Measurements from ENCODE around the gene TSPAN9. TPM values are rescaled to one million over a fixed set of nuclear protein-coding genes. Genes with fewer than 3 reads are reported as not detected.

The TSPAN9 gene
- total and polyA plus RNA-seq, 9 of the 15 experiments (the other 6 are each of a cell fraction or from before 2014, with no cell fraction given) = 0.23 to 2.1 (median 0.60) TPM; not detected in 2

DNA sequence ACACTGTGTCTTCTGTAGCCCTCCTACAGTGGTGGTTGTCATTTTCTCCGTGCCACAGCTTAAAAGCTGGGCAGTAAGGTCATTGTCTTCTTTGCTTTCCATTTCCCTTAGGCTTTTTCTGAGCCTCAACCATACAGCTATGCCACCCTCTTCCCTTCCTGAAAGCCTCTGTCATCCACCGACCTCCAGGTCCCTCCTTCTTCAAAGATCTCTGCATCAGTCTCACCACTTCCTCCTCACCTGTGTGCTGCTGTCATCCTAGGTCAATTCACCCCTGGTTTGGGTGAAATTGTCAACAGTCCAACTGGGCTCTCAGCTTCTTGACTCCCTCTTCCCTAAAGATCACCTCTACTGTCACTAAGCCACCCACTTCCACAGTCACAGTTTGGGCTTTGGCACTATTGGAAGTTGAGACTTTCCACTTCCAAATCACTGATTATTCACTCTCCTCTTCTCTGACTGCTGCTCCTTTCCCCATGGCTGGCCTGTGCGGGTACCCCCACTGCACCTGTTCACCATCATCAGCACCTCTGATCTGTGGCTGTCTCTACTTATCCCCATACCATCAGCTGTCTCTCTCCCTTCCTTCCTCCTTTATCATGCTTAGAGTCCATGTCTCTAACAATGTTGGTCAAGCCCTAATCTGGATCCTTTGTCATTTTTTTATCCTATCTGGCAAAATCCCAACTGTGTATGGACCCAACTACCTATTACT lies 15.5 kb upstream of the TSPAN9 start:
- H3K9me1 ChIP-seq (ENCODE audit: control insufficient read depth, insufficient read depth, low read length) = peaks cover 2% of the 10 kb centered on the region
- BruUV-seq (replicated peaks) = no TSS peak
- 0% methylated on average over 2 of the region's 3 CpGs for WGBS (ENCODE audit: insufficient coverage, low coverage, missing lambda C conversion rate)
- H3K9ac ChIP-seq (ENCODE audit: insufficient read depth in 1 of 2, low read depth in 2 of 2, low read length in 2 of 2) = no peak overlapping the region
- H3K27me3 ChIP-seq (ENCODE audit: control insufficient read depth in 2 of 2, insufficient read depth in 2 of 2, low read length in 2 of 2) = peaks cover 5 to 26% of the 10 kb centered on the region in 2 experiments; a peak in 3 of 5 replicates
- H3K4me3 ChIP-seq = no peak overlapping the region
- no peaks in the 10 kb centered on the region for H3K79me2 ChIP-seq (ENCODE audit: control insufficient read depth, insufficient read depth, low read length)
- H3K9me3 ChIP-seq (replicated peaks; ENCODE audit: control insufficient read depth, insufficient read depth, low read depth, low read length) = no peaks in the 10 kb centered on the region
- H2AFZ ChIP-seq (ENCODE audit: low read depth, low read length) = no peak overlapping the region
- no peak for ATAC-seq
- in situ Hi-C loops (cut with MboI) = no loop called here
- intact Hi-C loops (cut with micrococcal nuclease) = no loop called here
- CTCF ChIA-PET (ENCODE audit: low intra/inter-chr PET ratio) = no interaction called here
- H3K4me1 ChIP-seq (replicated peaks in 1 of 2; ENCODE audit: control insufficient read depth in 2 of 2, insufficient read depth in 2 of 2, low read length in 2 of 2) = no peaks in the 10 kb centered on the region
- H3K36me3 ChIP-seq (ENCODE audit: control insufficient read depth, insufficient read depth, low read length) = no peaks in the 10 kb centered on the region
- no peaks in the 10 kb centered on the region for H4K20me1 ChIP-seq (replicated peaks; ENCODE audit: control insufficient read depth, insufficient read depth, low read length)
- POLR2A ChIA-PET = interaction anchor here (1.0 kb wide), 1 partner anchor 34 kb away, joined by 3 read pairs; no protein-coding TSS in a partner anchor
- no peak overlapping the region for H3K27ac ChIP-seq (ENCODE audit: extremely low read depth, low read depth, low read length)
- FAIRE-seq = no peak
- DNase-seq (ENCODE audit: extremely low read depth in 1 of 4, low spot score in 3 of 4) = no peak
- H3K4me2 ChIP-seq (ENCODE audit: insufficient read depth, low read length) = no peak overlapping the region
- no peak for TF ChIP-seq BRD9 (IDR thresholded peaks at IDR 0.05; ENCODE audit: low read depth, partially characterized antibody)
- TF ChIP-seq NR3C1 (CRISPR knock-in tag; IDR thresholded peaks at IDR 0.05) = no peak
- TF ChIP-seq RBM39 (optimal IDR thresholded peaks at IDR 0.05; ENCODE audit: low read depth, low read length) = no peak
- TF ChIP-seq ELK3 (CRISPR knock-in tag; IDR thresholded peaks at IDR 0.05) = no peak
- TF ChIP-seq ZNF197 (CRISPR knock-in tag; IDR thresholded peaks at IDR 0.05; ENCODE audit: low read depth) = no peak
- TF ChIP-seq, protein P1, sequence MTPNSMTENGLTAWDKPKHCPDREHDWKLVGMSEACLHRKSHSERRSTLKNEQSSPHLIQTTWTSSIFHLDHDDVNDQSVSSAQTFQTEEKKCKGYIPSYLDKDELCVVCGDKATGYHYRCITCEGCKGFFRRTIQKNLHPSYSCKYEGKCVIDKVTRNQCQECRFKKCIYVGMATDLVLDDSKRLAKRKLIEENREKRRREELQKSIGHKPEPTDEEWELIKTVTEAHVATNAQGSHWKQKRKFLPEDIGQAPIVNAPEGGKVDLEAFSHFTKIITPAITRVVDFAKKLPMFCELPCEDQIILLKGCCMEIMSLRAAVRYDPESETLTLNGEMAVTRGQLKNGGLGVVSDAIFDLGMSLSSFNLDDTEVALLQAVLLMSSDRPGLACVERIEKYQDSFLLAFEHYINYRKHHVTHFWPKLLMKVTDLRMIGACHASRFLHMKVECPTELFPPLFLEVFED (CRISPR knock-in tag; conservative IDR thresholded peaks at IDR 0.05) = no peak
- no peak for TF ChIP-seq NR2C1 (IDR thresholded peaks at IDR 0.05)
- TF ChIP-seq NR2C1 (tag; IDR thresholded peaks at IDR 0.05) = no peak
- no peak for TF ChIP-seq JUN (IDR thresholded peaks at IDR 0.05; ENCODE audit: borderline replicate concordance, low read depth, low read length)
- no peak for TF ChIP-seq JUN (CRISPR knock-in tag; IDR thresholded peaks at IDR 0.05; ENCODE audit: borderline replicate concordance)
- no peak for TF ChIP-seq ZNF408 (CRISPR knock-in tag; IDR thresholded peaks at IDR 0.05; ENCODE audit: low read depth)
- no peak for TF ChIP-seq ZNF274 (IDR thresholded peaks at IDR 0.05; ENCODE audit: borderline replicate concordance, low read depth, low read length)
- TF ChIP-seq CC2D1A (IDR thresholded peaks at IDR 0.05) = no peak
- TF ChIP-seq ZNF609 (CRISPR knock-in tag; IDR thresholded peaks at IDR 0.05; ENCODE audit: borderline replicate concordance) = no peak
- TF ChIP-seq NELFE (IDR thresholded peaks at IDR 0.05; ENCODE audit: insufficient read depth, insufficient read length) = no peak
- TF ChIP-seq HDAC6 (IDR thresholded peaks at IDR 0.05; ENCODE audit: low read depth, low read length) = no peak

Data from K562 (cell line).